LNCaP clone FGC (cell line): ENCODE data around the gene GFI1.
"Not testable (repeated sequence)": the region's sequence is repeated elsewhere in the genome, so short reads cannot be mapped to it uniquely, and the experiment has no call there.

Experiments
- DNase-seq: peaks from one replicate; pipeline ENCODE4 v3.0.0-alpha.2; 2011; ENCODE audit warnings: low read depth
- H3K4me3 ChIP-seq: 2 replicates; pipeline ENCODE4 v1.5.1; 2011; ENCODE audit warnings: mild to moderate bottlenecking, low read depth, low read length, control low read depth
- CTCF ChIP-seq: IDR thresholded peaks from 2 replicates; pipeline ENCODE4 v1.5.1; 2012; ENCODE audit warnings: mild to moderate bottlenecking; ENCODE audit not compliant: control insufficient read depth, insufficient read depth; ENCODE audit errors: extremely low read depth

Gene GFI1

GRCh38 chr1:92439291-92439690 lies 47.4 kb downstream of the GFI1 start:
- no peak overlapping the region for H3K4me3 ChIP-seq
- no peak for DNase-seq
- TF ChIP-seq CTCF = no peak

DNA sequence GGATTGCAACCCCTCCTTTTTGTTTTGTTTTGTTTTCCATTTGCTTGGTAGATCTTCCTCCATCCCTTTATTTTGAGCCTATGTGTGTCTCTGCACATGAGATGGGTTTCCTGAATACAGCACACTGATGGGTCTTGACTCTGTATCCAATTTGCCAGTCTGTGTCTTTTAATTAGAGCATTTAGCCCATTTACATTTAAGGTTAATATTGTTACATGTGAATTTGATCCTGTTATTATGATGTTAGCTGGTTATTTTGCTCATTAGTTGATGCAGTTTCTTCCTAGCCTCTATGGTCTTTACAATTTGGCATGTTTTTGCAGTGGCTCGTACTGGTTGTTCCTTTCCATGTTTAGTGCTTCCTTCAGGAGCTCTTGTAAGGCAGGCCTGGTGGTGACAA lies 52.2 kb downstream of the GFI1 start:
- H3K4me3 ChIP-seq, DNase-seq: not testable (repeated sequence)

DNA sequence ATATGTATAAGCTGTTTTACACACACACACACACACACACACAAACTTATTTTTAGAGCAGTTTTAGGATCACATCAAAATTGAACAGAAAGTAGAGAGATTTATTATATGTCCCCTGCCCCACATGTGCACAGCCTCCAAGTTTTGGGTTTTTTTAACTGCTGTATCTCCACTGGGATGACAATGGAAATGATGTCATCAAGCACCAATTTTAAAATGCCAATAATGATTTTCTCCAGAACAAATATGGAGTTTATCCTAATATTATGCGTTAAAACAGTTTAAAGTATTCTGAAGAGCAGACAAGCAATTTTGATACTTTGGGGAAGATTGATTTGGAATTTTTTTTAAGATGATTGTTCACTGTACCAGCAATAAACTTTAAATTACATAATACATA lies 56.7 kb downstream of the GFI1 start:
- no peak for DNase-seq
- no peak for TF ChIP-seq CTCF
- H3K4me3 ChIP-seq = no peak overlapping the region

DNA sequence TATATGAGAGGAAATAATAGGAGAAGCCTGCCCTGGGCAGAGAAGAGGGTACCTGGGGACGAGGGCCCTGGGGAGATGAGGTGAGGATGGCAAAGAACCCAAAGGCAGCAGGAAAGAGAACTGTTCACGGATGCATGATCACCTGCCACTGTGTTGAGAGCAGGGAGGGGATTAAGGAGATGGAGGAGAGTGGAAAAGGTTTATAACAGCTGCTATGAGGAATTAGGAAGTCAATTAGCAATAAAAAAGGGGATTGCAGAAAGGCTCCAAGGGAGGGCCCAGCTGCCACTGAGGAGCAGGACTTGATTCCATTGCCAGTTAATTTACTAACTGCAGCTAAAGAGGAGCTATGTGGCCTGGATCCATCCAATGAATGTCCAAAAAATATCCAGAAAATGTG lies 61.1 kb downstream of the GFI1 start:
- H3K4me3 ChIP-seq = no peak overlapping the region
- DNase-seq = no peak
- no peak for TF ChIP-seq CTCF
